ACC112 (cell line): ENCODE results near the gene ZDHHC11.
"Not testable (repeated sequence)": the region's sequence is repeated elsewhere in the genome, so short reads cannot be mapped to it uniquely, and the experiment has no call there.

Source experiments
- H2AFZ ChIP-seq: fragments of 200-600 bp; sonication (generic); one replicate; pipeline ENCODE4 v1.6.0; 2017; ENCODE audit warnings: antibody characterized with exemption, low read length; ENCODE audit not compliant: unreplicated experiment
- H3K27ac ChIP-seq: fragments of 200-600 bp; sonication (generic); 2 replicates; pipeline ENCODE4 v1.5.1; 2014; ENCODE audit warnings: low read depth, mild to moderate bottlenecking, antibody characterized with exemption, low read length, moderate library complexity
- H3K27me3 ChIP-seq: fragments of 200-600 bp; sonication (generic); 2 replicates; pipeline ENCODE4 v1.6.1; 2014; ENCODE audit warnings: mild to moderate bottlenecking, antibody characterized with exemption, low read length, moderate library complexity, mixed read lengths; ENCODE audit not compliant: insufficient read depth
- H3K36me3 ChIP-seq: fragments of 200-600 bp; sonication (generic); 2 replicates; pipeline ENCODE4 v1.6.1; 2016; ENCODE audit warnings: mild to moderate bottlenecking, antibody characterized with exemption, low read length, moderate library complexity, mixed read lengths; ENCODE audit not compliant: insufficient read depth
- H3K4me1 ChIP-seq: fragments of 200-600 bp; sonication (generic); one replicate; pipeline ENCODE4 v1.6.1; 2016; ENCODE audit warnings: low read length, mixed read lengths; ENCODE audit not compliant: insufficient read depth, unreplicated experiment, control insufficient read depth
- H3K4me3 ChIP-seq: fragments of 200-600 bp; sonication (generic); 2 replicates; pipeline ENCODE4 v1.5.1; 2014; ENCODE audit warnings: mild to moderate bottlenecking, low read depth, low read length
- H3K79me2 ChIP-seq: fragments of 200-600 bp; sonication (generic); one replicate; pipeline ENCODE4 v1.6.0; 2016; ENCODE audit warnings: low read length; ENCODE audit not compliant: control insufficient read depth, unreplicated experiment, insufficient read depth

ZDHHC11 gene

DNA sequence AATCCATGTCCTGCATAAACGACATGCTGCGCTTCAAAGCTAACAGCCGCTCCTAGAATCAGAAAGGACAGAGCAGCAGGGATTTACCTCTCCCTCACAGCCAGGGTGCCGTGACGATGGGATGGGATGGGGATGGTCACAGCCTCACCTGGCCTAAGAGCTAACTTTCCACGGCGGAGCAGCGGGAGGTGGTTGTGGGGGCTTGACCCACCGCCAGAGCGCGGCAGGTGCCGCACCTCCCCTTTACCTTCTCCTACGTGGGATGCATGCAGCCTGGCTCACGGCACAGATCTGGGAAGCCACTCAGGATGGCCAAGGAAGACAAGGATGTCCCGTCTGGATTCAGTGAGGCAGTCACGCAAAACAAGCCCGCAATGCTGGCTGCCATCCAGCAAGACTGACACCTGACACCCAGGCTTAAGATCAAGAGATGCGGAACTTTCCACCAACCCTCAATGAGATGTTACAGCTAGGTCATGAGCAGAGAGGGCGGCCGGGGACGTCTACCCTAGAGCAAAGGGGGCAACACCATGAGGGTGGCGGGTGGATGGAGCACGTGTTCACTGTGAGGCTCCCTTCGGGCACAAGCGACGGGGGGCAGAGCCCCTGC, 36.0 kb upstream of the ZDHHC11 start:
- peaks cover 87% of the 10 kb centered on the region for H3K79me2 ChIP-seq
- no peak overlapping the region for H2AFZ ChIP-seq
- peaks cover 20% of the 10 kb centered on the region for H3K4me1 ChIP-seq
- no peaks in the 10 kb centered on the region for H3K27me3 ChIP-seq
- no peak overlapping the region for H3K27ac ChIP-seq
- H3K36me3 ChIP-seq: peaks cover 58% of the 10 kb centered on the region
- no peak overlapping the region for H3K4me3 ChIP-seq

DNA sequence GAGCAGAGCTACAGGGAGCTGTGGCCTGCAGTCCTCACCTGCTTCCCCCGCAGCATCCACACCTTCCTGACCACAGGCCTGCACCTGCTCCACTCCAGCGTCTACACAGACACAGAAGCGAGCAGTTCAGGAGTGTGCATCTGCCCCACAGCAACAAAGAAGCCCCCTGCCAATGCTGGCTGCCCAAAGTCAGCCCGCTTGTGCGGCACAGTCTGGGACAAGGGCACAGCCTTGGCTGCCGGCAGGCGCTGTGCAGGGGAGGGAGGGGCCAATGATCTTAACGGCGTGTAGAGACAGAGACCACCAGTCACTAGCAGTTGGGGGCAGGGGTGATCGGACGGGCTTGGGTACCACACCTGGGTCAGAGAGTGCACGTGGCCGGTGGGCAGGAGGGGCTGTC, 35.2 kb upstream of the ZDHHC11 start:
- Histone ChIP-seq H2AFZ (no peak overlapping the region), H3K27ac (no peak overlapping the region), H3K4me1 (peaks cover 13% of the 10 kb centered on the region), H3K4me3 (no peak overlapping the region), H3K36me3 (peaks cover 61% of the 10 kb centered on the region), H3K27me3 (no peaks in the 10 kb centered on the region), H3K79me2 (peaks cover 86% of the 10 kb centered on the region)

DNA sequence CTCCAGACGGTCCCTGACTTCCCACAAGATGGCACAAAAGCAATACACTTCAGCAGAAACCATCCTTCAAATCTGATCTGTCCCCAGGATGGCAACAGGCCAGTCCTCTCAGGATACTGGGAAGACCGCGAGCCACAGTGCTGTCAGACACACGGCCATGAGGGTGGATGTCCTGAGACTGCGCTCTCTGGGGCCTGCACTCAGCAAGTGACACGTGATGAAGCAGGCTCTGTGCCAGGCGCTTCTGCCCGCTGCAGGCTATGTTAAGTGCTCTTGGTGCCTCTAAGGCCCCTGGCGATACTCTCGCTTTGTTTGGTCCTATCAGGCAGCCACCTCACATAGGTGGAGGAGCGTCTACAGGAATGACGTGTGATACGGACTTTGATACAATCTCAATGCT, 34.7 kb upstream of the ZDHHC11 start:
- no peak overlapping the region for H2AFZ ChIP-seq
- peaks cover 9% of the 10 kb centered on the region for H3K4me1 ChIP-seq
- H3K27me3 ChIP-seq: no peaks in the 10 kb centered on the region
- H3K27ac ChIP-seq: no peak overlapping the region
- H3K79me2 ChIP-seq: peaks cover 83% of the 10 kb centered on the region
- H3K36me3 ChIP-seq: peaks cover 61% of the 10 kb centered on the region
- H3K4me3 ChIP-seq: no peak overlapping the region

DNA sequence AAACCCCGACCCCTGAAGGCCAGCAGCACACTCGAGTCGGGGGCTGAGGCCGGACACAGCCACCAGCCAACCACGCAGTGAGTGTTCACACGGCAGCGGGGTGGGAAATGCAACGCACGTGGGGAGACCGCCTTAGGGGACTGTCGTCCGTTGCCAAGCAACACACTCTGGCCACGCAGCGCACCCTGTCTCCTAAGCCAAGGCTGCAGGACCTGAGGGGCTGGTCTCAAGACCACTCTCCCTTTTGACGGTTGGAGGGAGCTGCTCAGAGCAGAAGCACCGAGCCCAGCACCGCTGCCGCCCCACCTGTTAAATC, 34.3 kb upstream of the ZDHHC11 start:
- peaks cover 9% of the 10 kb centered on the region for H3K4me1 ChIP-seq
- H3K27me3 ChIP-seq: no peaks in the 10 kb centered on the region
- no peak overlapping the region for H3K4me3 ChIP-seq
- no peak overlapping the region for H3K27ac ChIP-seq
- H3K79me2 ChIP-seq: peaks cover 78% of the 10 kb centered on the region
- H2AFZ ChIP-seq: no peak overlapping the region
- H3K36me3 ChIP-seq: peaks cover 61% of the 10 kb centered on the region

DNA sequence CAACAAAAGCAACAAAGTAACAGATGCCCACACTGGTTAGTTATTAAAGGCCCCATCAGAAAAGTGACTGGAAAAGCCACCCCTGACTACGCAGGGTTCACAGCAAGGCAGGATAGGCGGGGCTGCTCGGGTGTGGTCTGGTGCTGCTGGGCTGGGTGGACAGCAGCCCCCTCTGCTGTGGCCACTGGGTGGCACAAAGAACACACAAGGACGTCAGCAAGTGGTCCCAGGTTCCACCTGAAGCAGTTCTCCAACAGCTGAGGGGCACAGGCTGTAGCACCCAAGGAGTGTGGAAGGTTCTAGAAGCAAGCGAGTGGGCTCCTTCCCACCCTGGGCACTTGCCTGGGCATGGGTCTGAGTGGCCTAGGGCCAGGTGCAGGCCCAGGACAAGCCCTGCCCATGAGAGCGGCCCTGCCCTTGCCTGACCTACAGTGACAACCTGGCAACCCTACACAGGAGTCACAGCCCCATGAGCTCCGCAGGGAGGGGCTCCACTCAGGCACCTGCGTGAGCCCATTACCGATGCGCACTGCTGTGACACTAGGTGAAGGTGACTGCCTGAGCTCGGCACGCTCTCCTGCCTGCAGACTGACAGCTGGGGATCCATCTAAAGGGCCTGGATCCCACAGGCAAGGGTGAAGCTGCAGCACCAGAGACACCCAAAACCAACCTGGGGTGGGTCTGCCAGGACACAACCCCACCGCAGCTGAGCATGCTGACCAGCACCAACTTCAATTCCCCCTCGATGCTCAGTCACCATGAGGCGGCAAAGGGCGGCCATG, 33.8 kb upstream of the ZDHHC11 start:
- H3K79me2 ChIP-seq: peaks cover 73% of the 10 kb centered on the region
- H3K4me3 ChIP-seq: no peak overlapping the region
- H3K27me3 ChIP-seq: no peaks in the 10 kb centered on the region
- peaks cover 9% of the 10 kb centered on the region for H3K4me1 ChIP-seq
- H3K27ac ChIP-seq: no peak overlapping the region
- peaks cover 58% of the 10 kb centered on the region for H3K36me3 ChIP-seq
- H2AFZ ChIP-seq: no peak overlapping the region

DNA sequence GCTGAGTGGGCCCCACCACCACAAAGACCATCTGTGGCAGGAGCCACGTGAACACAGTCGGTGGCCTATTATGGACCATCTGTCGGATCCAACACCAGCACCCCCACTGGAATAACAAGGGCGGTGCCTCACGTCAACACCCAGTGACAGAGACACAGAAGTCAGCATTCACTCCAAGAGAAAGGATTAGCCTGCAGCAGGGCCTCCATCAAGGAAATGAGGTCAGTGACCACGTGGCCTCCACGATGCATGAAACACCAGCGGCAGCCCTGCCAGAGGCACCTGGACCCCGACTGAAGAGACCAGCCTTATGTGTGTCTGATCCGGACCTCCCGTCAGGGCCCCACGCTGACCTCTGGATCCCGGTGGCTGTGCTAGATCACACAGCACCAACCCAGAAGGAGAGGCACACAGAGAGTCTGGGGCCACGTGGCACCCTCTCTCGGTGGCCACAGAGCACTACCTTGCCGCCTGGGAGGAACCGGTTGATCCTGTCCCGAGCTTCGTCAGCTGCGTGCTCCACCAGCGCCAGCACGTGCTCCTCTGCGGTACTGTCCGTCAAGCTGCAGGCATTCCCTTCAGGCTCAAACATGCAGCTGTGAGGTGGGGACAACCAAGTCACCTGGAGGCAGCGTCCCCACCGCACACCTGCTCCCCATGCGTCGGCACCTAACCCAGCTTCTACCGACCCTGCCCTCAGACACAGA, 32.8 kb upstream of the ZDHHC11 start:
- no peak overlapping the region for H3K27ac ChIP-seq
- no peak overlapping the region for H3K4me3 ChIP-seq
- no peak overlapping the region for H2AFZ ChIP-seq
- no peaks in the 10 kb centered on the region for H3K27me3 ChIP-seq
- peaks cover 66% of the 10 kb centered on the region for H3K79me2 ChIP-seq
- peaks cover 9% of the 10 kb centered on the region for H3K4me1 ChIP-seq
- peaks cover 55% of the 10 kb centered on the region for H3K36me3 ChIP-seq

DNA sequence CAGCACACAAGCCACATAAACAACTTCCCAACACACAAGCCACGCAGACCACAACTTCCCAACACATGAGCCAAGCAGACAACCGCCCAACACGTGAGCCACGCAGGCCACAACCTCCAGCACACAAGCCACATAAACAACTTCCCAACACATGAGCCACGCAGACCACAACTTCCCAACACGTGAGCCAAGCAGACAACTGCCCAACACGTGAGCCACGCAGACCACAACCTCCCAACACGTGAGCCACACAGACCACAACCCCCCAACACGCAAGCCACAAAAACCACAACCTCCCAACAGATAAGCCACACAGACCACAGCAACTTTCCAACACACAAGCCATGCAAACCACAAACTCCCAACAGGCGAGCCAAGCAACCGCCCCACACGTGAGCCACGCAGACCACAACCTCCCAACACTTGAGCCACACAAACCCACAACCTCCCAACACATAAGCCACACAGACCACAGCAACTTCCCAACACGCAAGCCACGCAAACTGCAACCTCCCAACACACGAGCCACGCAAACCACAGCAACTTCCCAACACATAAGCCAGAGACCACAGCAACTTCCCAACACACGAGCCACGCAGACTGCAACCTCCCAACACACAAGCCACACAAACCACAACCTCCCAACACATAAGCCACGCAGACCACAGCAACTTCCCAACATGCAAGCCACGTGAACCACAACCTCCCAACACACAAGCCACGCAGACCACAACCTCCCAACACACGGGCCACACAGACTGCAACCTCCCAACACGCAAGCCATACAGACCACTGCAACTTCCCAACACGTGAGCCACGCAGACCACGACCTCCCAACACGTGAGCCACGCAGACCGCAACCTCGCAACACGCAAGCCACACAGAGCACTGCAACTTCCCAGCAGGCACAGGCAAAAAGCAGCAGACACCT, 31.7 kb upstream of the ZDHHC11 start:
- Histone ChIP-seq H3K36me3 (peaks cover 54% of the 10 kb centered on the region; the same call in 1 of the 2 replicates), H2AFZ (no peak overlapping the region), H3K27me3 (no peaks in the 10 kb centered on the region), H3K27ac (no peak overlapping the region), H3K4me1 (no peaks in the 10 kb centered on the region), H3K79me2 (peaks cover 56% of the 10 kb centered on the region), H3K4me3 (no peak overlapping the region)

DNA sequence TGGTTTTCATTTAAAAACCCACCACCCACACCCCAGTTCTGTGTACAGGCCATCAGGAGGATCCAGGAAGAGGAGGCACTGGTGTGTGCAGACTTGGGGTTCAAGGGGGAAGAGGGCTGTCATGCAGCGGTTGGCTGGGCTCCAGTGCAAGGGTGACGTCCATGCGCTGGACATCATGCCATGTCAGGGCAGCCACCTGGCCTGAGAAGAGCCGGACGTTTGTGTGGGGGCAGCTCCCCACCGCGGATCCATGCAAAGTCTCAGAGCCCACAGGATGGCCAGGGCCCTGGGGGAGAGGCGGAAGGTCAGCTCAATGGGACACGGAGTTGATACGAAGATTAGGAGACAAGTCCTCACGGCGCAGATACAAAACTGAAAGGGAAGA, 30.8 kb upstream of the ZDHHC11 start:
- Histone ChIP-seq H3K79me2 (peaks cover 51% of the 10 kb centered on the region), H3K4me1 (no peaks in the 10 kb centered on the region), H3K27ac (no peak overlapping the region), H3K27me3 (no peaks in the 10 kb centered on the region), H3K36me3 (peaks cover 46% of the 10 kb centered on the region; the same call in 1 of the 2 replicates), H2AFZ (no peak overlapping the region), H3K4me3 (no peak overlapping the region)

DNA sequence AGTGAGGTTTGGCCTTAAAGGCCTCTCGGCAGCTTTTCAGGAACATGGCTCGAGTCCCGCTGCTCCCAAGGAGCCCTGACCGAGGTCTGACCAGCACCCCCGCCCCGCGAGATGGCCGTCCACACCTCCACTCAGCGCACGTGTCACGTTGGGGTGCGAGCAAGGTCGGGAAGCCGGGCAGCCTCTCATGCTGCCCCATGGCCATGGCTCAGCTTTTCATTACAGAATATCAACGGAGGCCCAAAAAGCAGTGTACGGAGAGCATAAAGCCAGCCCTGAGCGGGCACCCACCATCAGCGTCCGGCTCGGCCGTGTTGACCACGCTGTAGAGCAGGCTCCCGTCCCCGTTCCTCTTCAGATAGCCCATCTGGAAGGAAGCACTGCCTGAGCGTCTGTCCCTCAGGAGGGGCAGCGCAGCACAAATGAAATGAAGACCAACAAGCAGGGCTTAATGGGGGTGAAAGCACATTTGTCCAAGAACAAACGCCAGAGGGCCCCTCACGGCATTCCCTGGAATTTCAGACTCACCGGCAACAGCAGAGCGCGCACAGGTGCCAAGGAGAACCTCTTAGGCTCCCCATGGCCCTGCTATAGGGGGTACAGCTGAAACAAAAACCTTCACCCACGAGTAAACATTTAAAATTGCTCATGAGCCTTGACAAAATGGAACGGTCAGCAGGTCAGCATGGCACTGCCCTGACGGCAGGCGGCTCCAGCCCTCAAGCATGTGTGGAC, 30.2 kb upstream of the ZDHHC11 start:
- H2AFZ ChIP-seq: no peak overlapping the region
- no peak overlapping the region for H3K27ac ChIP-seq
- H3K4me3 ChIP-seq: no peak overlapping the region
- H3K79me2 ChIP-seq: peaks cover 48% of the 10 kb centered on the region
- H3K4me1 ChIP-seq: no peaks in the 10 kb centered on the region
- peaks cover 41% of the 10 kb centered on the region; the same call in 1 of the 2 replicates for H3K36me3 ChIP-seq
- no peaks in the 10 kb centered on the region for H3K27me3 ChIP-seq

DNA sequence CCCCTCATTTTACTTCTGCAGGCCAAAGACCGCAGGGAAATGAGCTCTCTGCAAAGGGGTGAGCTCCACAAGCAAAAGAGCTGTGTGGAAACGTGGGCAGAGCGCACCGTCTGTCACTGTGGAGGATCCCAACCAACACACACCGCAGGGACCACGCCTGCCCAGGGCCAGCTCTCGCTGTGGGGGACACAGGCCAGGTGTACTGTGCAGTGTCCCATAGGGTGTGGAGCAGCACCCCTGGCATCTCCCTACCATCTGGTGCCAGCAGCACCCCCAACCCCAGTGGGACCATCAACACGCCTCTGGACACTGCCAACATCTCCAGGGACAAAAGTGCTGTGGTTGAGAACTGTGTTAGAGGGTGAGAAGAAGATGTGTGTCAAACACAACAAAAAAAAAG, 27.9 kb upstream of the ZDHHC11 start:
- peaks cover 26% of the 10 kb centered on the region for H3K36me3 ChIP-seq

More for the DNA sequence above, 27.9 kb upstream of the ZDHHC11 start:
- H3K4me3 ChIP-seq, H2AFZ ChIP-seq, H3K27ac ChIP-seq, H3K27me3 ChIP-seq, H3K4me1 ChIP-seq: not testable (repeated sequence)
- peaks cover 27% of the 10 kb centered on the region for H3K79me2 ChIP-seq
